GM23338 (cell line): ENCODE results near the gene MAN1C1. TPM values are rescaled to one million over a fixed set of nuclear protein-coding genes. Genes with fewer than 3 reads are reported as not detected.

ENCODE experiments used
- ATAC-seq: fragments of 200-7000 bp; cut with Tn5 transposase; 3 replicates; pipeline ENCODE4 v1.9.1; 2020
- DNase-seq: peaks from one replicate; pipeline ENCODE4 v3.0.0-alpha.2; 2015; ENCODE audit warnings: low spot score
- H2AFZ ChIP-seq: fragments of 200-600 bp; sonication (generic); 2 replicates; pipeline ENCODE4 v1.8.0; 2016; ENCODE audit warnings: antibody characterized with exemption, mild to moderate bottlenecking, moderate library complexity
- H3F3A ChIP-seq: fragments of 200-600 bp; sonication (generic); replicated peaks from 2 replicates; pipeline ENCODE4 v1.8.0; 2017; ENCODE audit warnings: antibody characterized with exemption, mixed run types, low read depth
- H3K27ac ChIP-seq: fragments of 200-600 bp; sonication (generic); 2 replicates; pipeline ENCODE4 v1.6.1; 2016; ENCODE audit warnings: low read depth
- H3K27me3 ChIP-seq: fragments of 200-600 bp; sonication (generic); 2 replicates; pipeline ENCODE4 v1.8.0; 2016; ENCODE audit warnings: mild to moderate bottlenecking, mixed run types, moderate library complexity; ENCODE audit not compliant: insufficient read depth
- H3K36me3 ChIP-seq: fragments of 200-600 bp; sonication (generic); 2 replicates; pipeline ENCODE4 v1.8.0; 2016; ENCODE audit warnings: mild to moderate bottlenecking; ENCODE audit not compliant: insufficient read depth
- H3K4me1 ChIP-seq: fragments of 200-600 bp; sonication (generic); 2 replicates; pipeline ENCODE4 v1.8.0; 2016; ENCODE audit warnings: mild to moderate bottlenecking, moderate library complexity; ENCODE audit not compliant: insufficient read depth
- H3K4me2 ChIP-seq: fragments of 200-600 bp; sonication (generic); 2 replicates; pipeline ENCODE4 v1.7.1; 2017; ENCODE audit warnings: mixed run types
- H3K4me3 ChIP-seq: fragments of 200-600 bp; sonication (generic); 2 replicates; pipeline ENCODE4 v1.6.1; 2016; ENCODE audit warnings: mixed run types
- H3K79me2 ChIP-seq: fragments of 200-600 bp; sonication (generic); replicated peaks from 2 replicates; pipeline ENCODE4 v1.8.0; 2017; ENCODE audit warnings: mild to moderate bottlenecking; ENCODE audit not compliant: insufficient read depth
- H3K9me2 ChIP-seq: fragments of 200-600 bp; sonication (generic); 2 replicates; pipeline ENCODE4 v1.8.0; 2017; ENCODE audit not compliant: insufficient read depth
- H4K20me1 ChIP-seq: fragments of 200-600 bp; sonication (generic); replicated peaks from 2 replicates; pipeline ENCODE4 v1.8.0; 2017; ENCODE audit warnings: mild to moderate bottlenecking; ENCODE audit not compliant: insufficient read depth
- H3K27ac Mint-ChIP-seq: 2 replicates; pipeline ENCODE4 v1.8.0; 2020; ENCODE audit warnings: inconsistent platforms, mild to moderate bottlenecking, moderate library complexity, mixed read lengths
- H3K27me3 Mint-ChIP-seq: 3 replicates; pipeline ENCODE4 v1.8.0; 2022; ENCODE audit warnings: low read depth, mild to moderate bottlenecking, moderate library complexity, mixed read lengths, inconsistent platforms; ENCODE audit not compliant: insufficient read depth, poor library complexity
- H3K36me3 Mint-ChIP-seq: 3 replicates; pipeline ENCODE4 v1.8.0; 2021; ENCODE audit warnings: low read depth, mild to moderate bottlenecking, inconsistent platforms, moderate library complexity, mixed read lengths
- H3K4me1 Mint-ChIP-seq: 3 replicates; pipeline ENCODE4 v1.8.0; 2020; ENCODE audit warnings: mild to moderate bottlenecking, inconsistent platforms, mixed read lengths
- H3K4me3 Mint-ChIP-seq: 3 replicates; pipeline ENCODE4 v1.8.0; 2021; ENCODE audit warnings: moderate library complexity, mild to moderate bottlenecking, inconsistent platforms, mixed read lengths
- H3K9me3 Mint-ChIP-seq: 3 replicates; pipeline ENCODE4 v1.8.0; 2020; ENCODE audit warnings: moderate library complexity, mild to moderate bottlenecking, inconsistent platforms, mixed read lengths
- CREB1 ChIP-seq: fragments of 250-450 bp; sonication (Bioruptor Pico); IDR thresholded peaks from 2 replicates; pipeline ENCODE4 v1.5.0; 2020; ENCODE audit warnings: low read depth, mild to moderate bottlenecking, moderate library complexity
- CTCF ChIP-seq, 2 experiments: fragments of 200-600 bp in 1 of 2; sonication (generic) in 1 of 2; conservative IDR thresholded peaks; 2 replicates each; pipeline versions ENCODE4 v1.5.1 to v1.6.1; 2016 to 2017; ENCODE audit warnings: antibody characterized with exemption in 2 of 2, low read depth in 2 of 2, mild to moderate bottlenecking in 2 of 2, moderate library complexity in 1 of 2
- ETS1 ChIP-seq: IDR thresholded peaks from 2 replicates; pipeline ENCODE4 v1.6.1; 2016; ENCODE audit warnings: antibody characterized with exemption
- EZH2 ChIP-seq: fragments of 200-600 bp; sonication (generic); IDR thresholded peaks from one replicate; pipeline ENCODE4 v1.8.0; 2017; ENCODE audit warnings: antibody characterized with exemption, mild to moderate bottlenecking, low read depth; ENCODE audit not compliant: unreplicated experiment
- EZH2phosphoT487 ChIP-seq: fragments of 200-600 bp; sonication (generic); IDR thresholded peaks from one replicate; pipeline ENCODE4 v1.8.1; 2018; ENCODE audit warnings: antibody characterized with exemption; ENCODE audit not compliant: unreplicated experiment
- JUNB ChIP-seq: IDR thresholded peaks from one replicate; pipeline ENCODE4 v1.6.1; 2016; ENCODE audit warnings: antibody characterized with exemption; ENCODE audit not compliant: unreplicated experiment
- NANOG ChIP-seq: IDR thresholded peaks from 2 replicates; pipeline ENCODE4 v1.6.1; 2016; ENCODE audit warnings: antibody characterized with exemption, borderline replicate concordance
- POLR2AphosphoS5 ChIP-seq: IDR thresholded peaks from 2 replicates; pipeline ENCODE4 v1.6.1; 2016; ENCODE audit warnings: antibody characterized with exemption, low read depth
- REST ChIP-seq: IDR thresholded peaks from one replicate; pipeline ENCODE4 v1.6.1; 2018; ENCODE audit warnings: antibody characterized with exemption; ENCODE audit not compliant: unreplicated experiment
- ZNF114 ChIP-seq: fragments of 250-450 bp; sonication (Bioruptor Pico); IDR thresholded peaks from 2 replicates; pipeline ENCODE4 v1.5.0; 2020; ENCODE audit warnings: mild to moderate bottlenecking, moderate library complexity
- ZNF331 ChIP-seq: fragments of 250-450 bp; sonication (Bioruptor Pico); IDR thresholded peaks from 2 replicates; pipeline ENCODE4 v1.5.0; 2020; ENCODE audit warnings: low read depth, mild to moderate bottlenecking, moderate library complexity
- polyA plus RNA-seq: library from polyadenylated mRNA; unstranded; fragments of >200 nt; fragmentation: Nextera tagmentation; extraction: Ambion mirVana; gene quantifications from 2 replicates; pipeline ENCODE4 v1.2.1, GENCODE V29; 2016
- total RNA-seq: library from RNA; depleted of rRNA; stranded (reverse); fragments of >200 nt; shearing (Covaris generic); gene quantifications from 2 replicates; pipeline ENCODE4 v1.2.3, GENCODE V29; 2014

Gene MAN1C1
- total and polyA plus RNA-seq, 2 experiments from 2014 or later = 5.4 to 13.6 TPM

GRCh38 chr1:25713961-25714360 lies 97.4 kb downstream of the MAN1C1 start (continued):
- no peak for TF ChIP-seq ETS1
- TF ChIP-seq JUNB = no peak
- no peak for TF ChIP-seq ZNF331 (CRISPR knock-in tag)
- no peak for TF ChIP-seq REST
- TF ChIP-seq EZH2 = no peak
- TF ChIP-seq CREB1 = no peak
- TF ChIP-seq NANOG = no peak
- TF ChIP-seq CTCF (conservative IDR thresholded peaks at IDR 0.05; ENCODE audit: low read depth in 2 of 2) = no peak
- no peak for TF ChIP-seq ZNF114 (CRISPR knock-in tag)

GRCh38 chr1:25714372-25714931 lies 97.9 kb downstream of the MAN1C1 start:
- Mint-ChIP-seq H3K27ac (no peak overlapping the region), H3K4me1 (peaks cover 9% of the 10 kb centered on the region), H3K27me3 (peaks cover 4% of the 10 kb centered on the region), H3K4me3 (no peak overlapping the region), H3K36me3 (no peaks in the 10 kb centered on the region), H3K9me3 (peaks cover 3% of the 10 kb centered on the region; the same call in 2 of the 3 replicates)
- DNase-seq = no peak
- Histone ChIP-seq H3K27ac (no peak overlapping the region), H3K4me2 (no peak overlapping the region), H3K9me2 (peaks cover 6% of the 10 kb centered on the region; the same call in 1 of the 2 replicates), H3K4me1 (no peaks in the 10 kb centered on the region), H3K4me3 (no peak overlapping the region), H3F3A (no peaks in the 10 kb centered on the region), H2AFZ (no peak overlapping the region), H3K79me2 (no peaks in the 10 kb centered on the region), H3K27me3 (no peaks in the 10 kb centered on the region), H3K36me3 (no peaks in the 10 kb centered on the region), H4K20me1 (no peaks in the 10 kb centered on the region)
- no peak for ATAC-seq
- TF ChIP-seq ETS1 = no peak
- no peak for TF ChIP-seq CTCF (conservative IDR thresholded peaks at IDR 0.05; ENCODE audit: low read depth in 2 of 2)
- no peak for TF ChIP-seq POLR2AphosphoS5
- no peak for TF ChIP-seq EZH2
- no peak for TF ChIP-seq JUNB
- no peak for TF ChIP-seq REST
- TF ChIP-seq NANOG = no peak
- no peak for TF ChIP-seq EZH2phosphoT487
